BE2C (cell line): Measurements from ENCODE around the gene GTSE1.

Experiments
- DNase-seq: peaks from one replicate; pipeline ENCODE4 v3.0.0-alpha.2; 2020
- H3K27me3 ChIP-seq: fragments of 250-450 bp; sonication (Bioruptor Pico); 2 replicates; pipeline ENCODE4 v1.5.1; 2020; ENCODE audit warnings: mild to moderate bottlenecking
- H3K36me3 ChIP-seq: fragments of 250-450 bp; sonication (Bioruptor Pico); 2 replicates; pipeline ENCODE4 v1.5.1; 2020; ENCODE audit warnings: mild to moderate bottlenecking
- H3K4me1 ChIP-seq: fragments of 250-450 bp; sonication (Bioruptor Pico); 2 replicates; pipeline ENCODE4 v1.5.1; 2020
- H3K4me3 ChIP-seq: 2 replicates; pipeline ENCODE4 v1.5.1; 2011; ENCODE audit warnings: low read depth, low read length
- H3K9me3 ChIP-seq: fragments of 250-450 bp; sonication (Bioruptor Pico); 2 replicates; pipeline ENCODE4 v1.5.1; 2020
- CTCF ChIP-seq: IDR thresholded peaks from 2 replicates; pipeline ENCODE4 v1.5.1; 2012; ENCODE audit warnings: mild to moderate bottlenecking, low read depth, low read length

Gene GTSE1

DNA sequence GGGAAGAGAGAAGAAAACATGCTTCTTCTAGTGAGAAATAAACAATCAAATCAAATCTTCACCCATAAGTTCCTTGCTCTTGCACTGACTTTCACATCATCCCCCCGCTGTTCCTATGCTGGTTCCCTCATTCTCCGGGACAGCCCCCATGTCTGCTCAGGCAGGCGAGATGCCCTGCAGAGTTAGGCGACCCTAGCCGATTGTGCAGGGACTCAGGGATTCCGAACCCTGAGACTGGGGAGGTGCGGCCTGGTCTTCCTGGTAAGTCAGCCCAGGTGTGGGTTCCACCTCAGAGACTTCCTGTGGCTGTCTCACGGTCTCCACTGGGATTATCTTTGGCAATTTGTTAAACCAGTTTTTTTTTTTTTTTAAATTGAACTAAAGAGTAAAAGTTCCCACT lies 22.3 kb upstream of the GTSE1 start:
- TF ChIP-seq CTCF, result no peak
- Histone ChIP-seq H3K27me3 (no peaks in the 10 kb centered on the region), H3K36me3 (peaks cover 22% of the 10 kb centered on the region), H3K4me3 (no peak overlapping the region), H3K9me3 (no peaks in the 10 kb centered on the region), H3K4me1 (no peaks in the 10 kb centered on the region)
- no peak for DNase-seq

DNA sequence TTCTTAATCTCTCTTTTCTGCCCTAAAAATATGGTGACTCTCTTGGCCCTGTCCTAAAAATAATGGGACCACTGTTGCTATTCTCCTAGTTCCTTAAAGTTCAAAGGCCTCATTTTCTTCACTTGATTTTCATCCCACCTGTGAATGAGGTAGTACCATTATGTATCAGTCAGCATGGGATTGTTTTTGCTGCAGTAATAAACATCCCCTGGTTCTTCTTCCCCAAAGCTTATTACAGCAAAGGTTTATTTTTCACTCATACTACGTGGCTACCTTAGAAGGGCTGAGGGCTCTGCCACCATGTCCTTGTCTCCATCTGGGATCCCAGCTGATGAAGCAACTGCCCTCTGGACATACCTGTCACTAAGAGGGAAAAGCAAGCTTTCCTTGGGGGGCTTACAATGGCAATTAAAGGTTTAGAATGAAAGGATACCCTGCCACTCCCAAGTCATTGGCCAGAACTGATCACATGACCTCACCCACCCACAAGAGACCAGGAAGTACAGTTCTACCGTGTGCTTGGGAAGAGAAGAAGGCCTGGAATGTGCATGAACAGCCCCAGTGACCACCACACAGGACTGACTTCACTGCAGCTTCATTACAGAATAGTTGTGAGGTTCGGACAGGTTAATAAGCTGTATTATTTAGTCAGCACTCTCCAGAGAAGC lies 21.1 kb upstream of the GTSE1 start:
- H3K4me1 ChIP-seq, result no peaks in the 10 kb centered on the region
- H3K36me3 ChIP-seq, result peaks cover 33% of the 10 kb centered on the region
- TF ChIP-seq CTCF, result no peak
- H3K27me3 ChIP-seq, result no peaks in the 10 kb centered on the region
- no peaks in the 10 kb centered on the region for H3K9me3 ChIP-seq
- no peak for DNase-seq
- no peak overlapping the region for H3K4me3 ChIP-seq

DNA sequence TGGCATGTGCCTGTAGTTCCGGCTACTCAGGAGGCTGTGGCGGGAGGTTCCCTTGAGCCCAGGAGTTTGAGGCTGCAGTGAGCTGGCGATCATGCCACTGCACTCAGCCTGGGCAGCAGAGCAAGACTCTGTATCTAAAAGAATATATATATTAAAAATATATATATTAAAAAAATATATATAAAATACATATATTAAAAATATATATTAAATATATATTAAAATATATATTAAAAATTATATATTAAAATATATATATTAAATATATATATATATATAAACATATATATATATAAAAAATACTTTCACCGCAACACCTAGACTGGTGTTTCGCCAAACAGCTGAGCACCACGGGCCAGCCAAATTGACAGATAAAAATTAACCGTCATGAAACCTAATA lies 20.1 kb upstream of the GTSE1 start:
- no peak for DNase-seq
- Histone ChIP-seq H3K9me3 (no peaks in the 10 kb centered on the region), H3K4me3 (no peak overlapping the region), H3K27me3 (no peaks in the 10 kb centered on the region), H3K4me1 (no peaks in the 10 kb centered on the region), H3K36me3 (peaks cover 38% of the 10 kb centered on the region)
- TF ChIP-seq CTCF, result no peak

- Histone ChIP-seq H3K27me3 (no peaks in the 10 kb centered on the region), H3K4me3 (no peak overlapping the region), H3K36me3 (peaks cover 44% of the 10 kb centered on the region), H3K4me1 (no peaks in the 10 kb centered on the region), H3K9me3 (no peaks in the 10 kb centered on the region)
- DNase-seq, result no peak
- no peak for TF ChIP-seq CTCF
Measured at GRCh38 chr22:46278656-46279645, 17.7 kb upstream of the GTSE1 start.

- no peak for TF ChIP-seq CTCF
- no peak for DNase-seq
- peaks cover 45% of the 10 kb centered on the region for H3K36me3 ChIP-seq
Measured at GRCh38 chr22:46280063-46280817, 16.4 kb upstream of the GTSE1 start.

More at GRCh38 chr22:46280063-46280817, 16.4 kb upstream of the GTSE1 start:
- no peaks in the 10 kb centered on the region for H3K9me3 ChIP-seq
- H3K27me3 ChIP-seq, result no peaks in the 10 kb centered on the region
- no peaks in the 10 kb centered on the region for H3K4me1 ChIP-seq
- no peak overlapping the region for H3K4me3 ChIP-seq
